Mesenteric fat pad (tissue), 1 donor: Measurements from ENCODE around the gene LAMA4. TPM values are rescaled to one million over a fixed set of nuclear protein-coding genes. Genes with fewer than 3 reads are reported as not detected.

Experiments
- DNase-seq: peaks from one replicate; pipeline ENCODE4 v3.0.0-alpha.2; 2020; ENCODE audit warnings: low spot score
- total RNA-seq: library from RNA; stranded (reverse); fragmentation: NEBNext Ultra II Directional; extraction: Animal tissue kit (Norgen Biotek cat#: 25700); gene quantifications from one replicate; pipeline ENCODE4 v1.2.1, GENCODE V29; 2021
- donor health status: DM: yes; HTN: yes; CAD: no.

Gene LAMA4
- total RNA-seq, 1 donor from 2014 or later = 418 TPM

DNA sequence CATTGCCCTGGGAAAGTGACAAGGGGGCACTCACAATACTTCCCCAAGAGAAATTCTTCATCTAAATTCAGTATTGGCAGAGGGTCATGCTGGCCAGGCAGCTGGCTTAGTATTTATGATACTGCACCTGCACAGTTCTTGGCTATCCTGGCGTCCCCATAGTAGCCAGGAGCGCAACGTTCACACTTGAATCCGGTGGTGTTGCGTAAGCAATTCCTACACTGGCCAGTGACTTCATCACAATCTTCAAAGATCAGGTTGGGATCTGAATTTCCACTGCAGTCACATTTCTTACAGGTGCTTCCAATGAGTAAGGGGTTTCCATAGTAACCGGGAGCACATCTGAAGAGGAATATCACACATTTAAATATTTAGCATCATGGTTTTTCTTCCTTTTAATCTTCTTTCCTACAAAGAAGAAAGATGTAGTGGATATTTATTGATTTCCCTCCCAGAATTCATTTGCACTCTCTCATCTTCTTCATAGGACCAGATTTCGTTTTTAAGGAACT lies 62.8 kb downstream of the LAMA4 start:
- DNase-seq = no peak

DNA sequence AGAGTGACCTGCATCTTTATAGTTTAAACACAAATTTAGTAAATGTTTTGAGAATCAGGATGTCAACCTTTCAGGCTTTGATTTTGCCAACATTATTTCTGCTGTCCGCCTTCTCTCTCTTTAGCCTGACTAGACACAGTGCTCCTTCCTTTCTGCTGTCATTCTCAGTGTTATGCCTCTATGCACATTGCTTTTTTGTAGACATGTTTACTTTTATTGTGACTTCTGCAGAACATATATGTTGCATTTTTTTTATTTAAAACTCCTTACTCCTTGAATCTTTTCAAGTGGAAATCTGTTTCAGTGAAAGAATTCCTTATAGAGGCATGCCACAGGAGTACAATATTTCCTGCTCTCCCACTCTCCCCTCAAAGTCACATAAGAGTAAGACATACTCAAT lies 64.2 kb downstream of the LAMA4 start:
- no peak for DNase-seq

- no peak for DNase-seq
Measured at GRCh38 chr6:112189494-112189893, 64.9 kb downstream of the LAMA4 start.

- no peak for DNase-seq
Measured at GRCh38 chr6:112188906-112189305, 65.5 kb downstream of the LAMA4 start.

GRCh38 chr6:112187736-112188135 lies 66.6 kb downstream of the LAMA4 start:
- no peak for DNase-seq

- DNase-seq = no peak
Measured at GRCh38 chr6:112184951-112185350, 69.4 kb downstream of the LAMA4 start.

DNA sequence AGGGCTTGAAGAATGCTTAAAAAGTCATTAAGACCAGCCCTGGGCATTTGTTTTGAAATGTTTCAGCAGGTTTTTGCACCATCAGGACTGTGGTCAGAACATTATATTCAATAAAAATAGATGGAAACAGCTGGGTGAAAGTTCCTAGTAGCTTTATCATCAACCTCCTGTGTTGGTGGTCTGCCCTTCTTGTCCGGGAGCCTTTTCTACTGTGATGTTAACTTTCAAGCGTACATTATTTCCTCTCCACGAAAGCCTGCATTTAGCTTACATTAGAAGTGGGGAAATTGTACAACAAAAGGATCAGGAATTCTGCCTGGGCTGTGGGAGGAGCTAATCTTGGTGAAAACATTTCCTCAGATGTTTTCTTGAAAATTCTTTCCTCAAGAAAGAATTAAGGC lies 71.1 kb downstream of the LAMA4 start:
- no peak for DNase-seq

GRCh38 chr6:112181130-112181529 lies 73.2 kb downstream of the LAMA4 start:
- DNase-seq = no peak

DNA sequence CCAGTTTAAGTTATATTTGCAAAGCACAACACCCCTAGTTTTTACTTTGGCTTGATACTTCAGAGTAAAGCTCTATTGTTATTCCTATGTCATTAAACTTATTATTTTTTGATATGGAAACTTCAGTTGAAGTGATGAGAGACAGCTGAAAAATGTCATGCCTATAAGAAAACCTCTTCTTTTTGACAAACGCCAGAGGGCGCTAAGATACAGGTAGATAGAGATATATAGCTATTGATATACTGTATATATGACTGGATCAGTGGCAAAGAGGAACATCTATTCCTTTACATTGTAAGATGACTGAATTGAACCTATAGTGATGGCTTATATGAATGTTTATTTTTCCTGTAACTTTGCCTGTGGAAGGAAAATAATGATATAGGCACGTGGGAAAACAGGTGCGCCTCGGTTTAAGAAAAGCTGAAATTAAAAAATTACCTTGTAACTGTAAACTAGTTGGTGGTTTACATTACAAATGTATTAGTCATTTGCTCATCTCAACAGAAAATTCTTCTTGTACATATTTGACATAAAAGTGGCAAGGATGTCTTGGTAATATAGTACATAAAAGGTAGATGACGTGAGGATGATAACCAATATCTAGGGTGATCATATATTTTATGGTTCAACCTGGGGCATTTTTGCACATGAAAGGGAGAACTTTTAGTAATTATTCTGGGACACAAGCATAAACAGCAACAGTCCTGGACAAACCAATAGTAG lies 74.1 kb downstream of the LAMA4 start:
- no peak for DNase-seq

- DNase-seq = no peak
Measured at GRCh38 chr6:112179631-112180030, 74.7 kb downstream of the LAMA4 start.

- no peak for DNase-seq
Measured at GRCh38 chr6:112178846-112179245, 75.5 kb downstream of the LAMA4 start.

GRCh38 chr6:112177092-112177491 lies 77.3 kb downstream of the LAMA4 start:
- DNase-seq = no peak

DNA sequence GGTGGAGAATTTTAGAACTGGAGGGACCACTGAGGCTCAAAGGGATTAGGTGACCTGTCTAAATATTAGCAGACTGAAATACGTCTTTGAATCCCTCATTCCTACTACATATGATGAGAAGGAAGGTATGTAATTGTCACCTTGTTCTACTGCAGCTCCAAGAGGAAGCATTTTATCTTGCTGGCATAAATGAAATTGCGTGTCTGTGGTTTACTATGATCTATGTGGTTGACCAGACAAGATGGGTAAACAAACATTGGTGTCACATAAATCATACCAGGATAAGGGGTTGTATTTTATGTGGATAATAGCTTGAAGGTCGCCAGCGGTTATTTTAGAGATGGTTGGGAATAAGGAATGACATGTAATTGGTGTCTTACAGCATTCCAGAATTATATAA lies 78.2 kb downstream of the LAMA4 start:
- DNase-seq = no peak

DNA sequence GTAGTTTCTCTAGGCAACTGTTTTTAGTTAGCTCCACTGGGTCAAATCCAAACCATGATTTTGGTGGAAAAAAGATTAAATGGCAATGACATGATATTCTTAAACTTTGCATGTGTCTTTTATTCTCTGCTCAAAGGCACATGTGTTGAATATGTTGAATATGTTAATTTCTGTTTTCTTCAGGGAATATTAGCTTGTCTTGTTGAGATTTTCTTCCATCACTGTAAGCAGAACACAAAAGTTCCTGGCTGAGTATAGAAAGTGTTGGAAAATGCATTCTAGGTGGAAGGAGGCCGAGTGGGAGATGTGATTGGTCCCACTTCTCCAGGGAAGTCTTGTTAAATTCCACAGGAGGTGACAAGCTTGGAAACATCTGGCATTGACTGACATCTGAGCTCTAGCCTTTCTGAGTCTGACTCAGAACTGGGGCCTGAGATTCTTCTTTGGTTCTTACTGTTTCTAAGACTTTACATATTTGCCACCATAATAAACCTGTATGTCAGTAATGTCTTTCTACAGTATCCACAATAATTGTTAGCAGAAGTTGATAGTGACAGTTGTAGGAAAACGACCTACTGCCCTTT lies 81.1 kb downstream of the LAMA4 start:
- no peak for DNase-seq

GRCh38 chr6:112172540-112172939 lies 81.8 kb downstream of the LAMA4 start:
- no peak for DNase-seq

GRCh38 chr6:112169541-112169940 lies 84.8 kb downstream of the LAMA4 start:
- no peak for DNase-seq

GRCh38 chr6:112163295-112164257 lies 90.8 kb downstream of the LAMA4 start:
- no peak for DNase-seq

GRCh38 chr6:112160745-112161144 lies 93.6 kb downstream of the LAMA4 start:
- DNase-seq = no peak

DNA sequence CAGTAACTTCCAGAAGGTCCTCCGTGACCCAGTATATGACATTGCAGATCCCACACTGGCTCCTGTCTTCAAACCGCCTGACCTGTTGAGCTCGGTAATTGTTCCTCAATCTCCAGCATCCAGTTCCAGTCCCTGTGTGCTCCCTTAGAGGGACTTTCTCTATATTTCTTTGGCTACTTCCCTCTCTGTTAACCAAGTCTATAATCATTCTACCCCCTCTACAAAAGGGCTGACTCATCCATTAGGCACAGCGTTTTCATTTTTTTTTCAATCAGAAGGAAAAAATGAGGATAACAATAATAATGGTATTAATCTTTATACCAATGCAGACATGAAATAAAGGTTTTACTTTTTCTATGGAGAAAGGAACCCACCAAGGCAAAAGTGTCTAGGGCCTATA lies 97.7 kb downstream of the LAMA4 start:
- no peak for DNase-seq

DNA sequence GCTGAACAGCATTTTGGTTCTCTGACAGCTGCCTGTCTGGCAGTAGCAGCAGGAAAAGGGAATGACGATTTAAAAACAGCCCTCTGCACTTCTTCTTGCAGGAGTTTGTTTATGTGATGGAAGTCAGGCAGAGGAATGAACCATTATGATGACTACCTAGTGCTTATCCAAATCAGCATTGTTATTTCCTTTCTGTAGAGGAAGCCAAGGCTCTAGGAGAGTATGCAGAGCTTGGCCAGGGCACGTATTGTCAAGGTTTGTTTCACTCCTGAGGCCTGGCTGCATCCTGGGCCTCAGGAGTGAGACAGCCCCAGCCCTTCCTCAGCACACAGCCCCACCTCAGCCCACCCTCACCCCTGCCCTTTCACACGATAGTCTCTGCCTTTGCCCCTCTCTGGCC lies 98.5 kb downstream of the LAMA4 start:
- DNase-seq = no peak

DNA sequence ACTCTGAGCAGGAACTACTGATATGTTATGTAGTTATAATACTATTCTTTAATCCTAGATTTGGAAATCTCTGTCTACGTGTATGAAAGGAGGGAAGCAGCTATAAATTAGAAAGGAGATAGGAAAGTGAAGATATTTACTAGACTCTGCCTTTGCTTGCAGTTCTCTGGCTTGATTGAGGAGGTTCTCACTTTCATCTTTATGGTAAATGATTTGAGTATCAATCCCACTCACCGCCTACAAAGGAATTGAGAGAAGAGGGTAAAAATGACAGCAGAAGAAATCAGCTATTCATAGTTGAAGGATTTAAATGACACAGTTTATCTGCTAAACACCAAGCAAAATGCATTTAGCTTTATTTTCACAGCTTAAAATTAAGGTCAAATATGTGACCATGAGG lies 99.7 kb downstream of the LAMA4 start:
- no peak for DNase-seq
